Ammon's horn (tissue), 1 donor: ENCODE results near the gene DNAJB5.

Source experiments
- DNase-seq: peaks from one replicate; pipeline ENCODE4 v3.0.0-alpha.2; 2016; ENCODE audit warnings: low spot score

Gene DNAJB5

GRCh38 chr9:34984049-34984448, 5.5 kb upstream of the DNAJB5 start:
- DNase-seq = no peak

GRCh38 chr9:34985311-34985899, 4.1 kb upstream of the DNAJB5 start:
- DNase-seq = peak; percentile 83

GRCh38 chr9:34986540-34987047, 3.0 kb upstream of the DNAJB5 start:
- peak; percentile 91 for DNase-seq

GRCh38 chr9:34987160-34987901, 2.2 kb upstream of the DNAJB5 start:
- DNase-seq = peak; percentile 22

GRCh38 chr9:34988218-34989002, 1.1 kb upstream of the DNAJB5 start:
- peak; percentile 77 for DNase-seq

- DNase-seq = peak; percentile 63
Observed at GRCh38 chr9:34989946-34990635, 546 bp downstream of the DNAJB5 start.

GRCh38 chr9:34990908-34991606, 1.5 kb downstream of the DNAJB5 start:
- no peak for DNase-seq

GRCh38 chr9:34991607-34992375, 2.2 kb downstream of the DNAJB5 start:
- DNase-seq = peak; percentile 58

GRCh38 chr9:34992376-34992951, 2.9 kb downstream of the DNAJB5 start:
- peak; percentile 40 for DNase-seq

GRCh38 chr9:34993502-34994259, 4.1 kb downstream of the DNAJB5 start:
- DNase-seq = peak; percentile 66

GRCh38 chr9:34994260-34994899, 4.8 kb downstream of the DNAJB5 start:
- DNase-seq = peak; percentile 76

GRCh38 chr9:34994900-34995669, 5.5 kb downstream of the DNAJB5 start:
- DNase-seq = no peak

- DNase-seq = no peak
Observed at GRCh38 chr9:34995670-34996060, 6.1 kb downstream of the DNAJB5 start.

- DNase-seq = no peak
Observed at GRCh38 chr9:34996181-34996904, 6.8 kb downstream of the DNAJB5 start.

GRCh38 chr9:34996905-34997279, 7.3 kb downstream of the DNAJB5 start:
- DNase-seq = no peak

GRCh38 chr9:34997379-34997781, 7.8 kb downstream of the DNAJB5 start:
- no peak for DNase-seq

GRCh38 chr9:34998266-34998665, 8.7 kb downstream of the DNAJB5 start:
- DNase-seq = no peak

- DNase-seq = no peak
Observed at GRCh38 chr9:34999576-34999975, 10.0 kb downstream of the DNAJB5 start.
